Stimulated activated CD8-positive, alpha-beta memory T cell treated with anti-CD3 and anti-CD28 coated beads, Interleukin-4, amount 100 ng/mL, for 4 hours (primary cell): ENCODE results near the gene ZNF747.
"Not testable (repeated sequence)": the region's sequence is repeated elsewhere in the genome, so short reads cannot be mapped to it uniquely, and the experiment has no call there.

ENCODE experiments used
- DNase-seq, 2 donors: peaks; one replicate each; pipeline ENCODE4 v3.0.0-alpha.2; 2020; ENCODE audit warnings: low read depth in 2 of 2, low spot score in 1 of 2

The ZNF747 gene

GRCh38 chr16:30557957-30558788, 23.5 kb upstream of the ZNF747 start, which contains the start of gene ZNF764:
Gene ZNF764, minus strand, starts transcription at chr16:30558374. Its CDS starts 192 bp downstream, at chr16:30558182.
- peak; percentile 93 to 95 for DNase-seq

GRCh38 chr16:30557707-30557956, 23.0 kb upstream of the ZNF747 start:
- DNase-seq: no peak

- no peak for DNase-seq
Measured at GRCh38 chr16:30556125-30556473, 21.4 kb upstream of the ZNF747 start.

DNA sequence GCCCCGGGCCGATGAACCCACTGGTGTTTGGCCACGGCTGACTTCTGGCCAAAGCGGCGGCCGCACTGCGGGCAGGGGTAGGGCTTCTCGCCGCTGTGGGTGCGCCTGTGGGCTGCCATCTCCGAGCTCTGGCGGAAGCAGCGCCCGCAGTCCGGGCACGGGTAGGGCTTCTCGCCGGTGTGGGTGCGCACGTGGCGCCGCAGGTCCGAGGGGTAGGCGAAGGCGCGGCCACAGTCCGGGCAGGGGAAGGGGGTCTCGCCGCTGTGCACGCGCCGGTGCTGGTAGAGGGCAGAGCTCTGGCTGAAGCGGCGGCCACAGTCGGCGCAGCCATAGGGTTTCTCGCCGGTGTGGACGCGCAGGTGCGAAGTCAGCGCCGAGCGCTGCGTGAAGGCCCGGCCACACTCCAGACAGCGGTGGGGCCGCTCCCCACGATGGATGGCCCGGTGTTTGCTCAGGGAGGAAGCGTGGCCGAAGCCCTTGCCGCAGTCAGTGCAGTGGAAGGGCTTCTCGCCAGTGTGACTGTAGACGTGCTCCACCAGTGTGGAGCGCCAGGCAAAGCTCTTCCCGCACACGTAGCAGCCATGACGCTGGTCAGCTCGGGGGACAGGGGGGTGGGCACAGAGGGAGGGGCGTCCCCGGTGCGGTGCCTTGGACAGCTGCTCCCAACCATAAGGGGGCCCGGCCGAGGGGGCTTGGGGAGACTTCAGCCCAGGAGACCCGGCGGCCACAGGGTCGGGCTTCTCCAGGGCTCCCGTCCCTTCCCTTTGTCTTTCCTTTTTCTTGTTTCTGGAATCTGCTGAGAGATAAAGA, 20.9 kb upstream of the ZNF747 start:
- no peak for DNase-seq

DNA sequence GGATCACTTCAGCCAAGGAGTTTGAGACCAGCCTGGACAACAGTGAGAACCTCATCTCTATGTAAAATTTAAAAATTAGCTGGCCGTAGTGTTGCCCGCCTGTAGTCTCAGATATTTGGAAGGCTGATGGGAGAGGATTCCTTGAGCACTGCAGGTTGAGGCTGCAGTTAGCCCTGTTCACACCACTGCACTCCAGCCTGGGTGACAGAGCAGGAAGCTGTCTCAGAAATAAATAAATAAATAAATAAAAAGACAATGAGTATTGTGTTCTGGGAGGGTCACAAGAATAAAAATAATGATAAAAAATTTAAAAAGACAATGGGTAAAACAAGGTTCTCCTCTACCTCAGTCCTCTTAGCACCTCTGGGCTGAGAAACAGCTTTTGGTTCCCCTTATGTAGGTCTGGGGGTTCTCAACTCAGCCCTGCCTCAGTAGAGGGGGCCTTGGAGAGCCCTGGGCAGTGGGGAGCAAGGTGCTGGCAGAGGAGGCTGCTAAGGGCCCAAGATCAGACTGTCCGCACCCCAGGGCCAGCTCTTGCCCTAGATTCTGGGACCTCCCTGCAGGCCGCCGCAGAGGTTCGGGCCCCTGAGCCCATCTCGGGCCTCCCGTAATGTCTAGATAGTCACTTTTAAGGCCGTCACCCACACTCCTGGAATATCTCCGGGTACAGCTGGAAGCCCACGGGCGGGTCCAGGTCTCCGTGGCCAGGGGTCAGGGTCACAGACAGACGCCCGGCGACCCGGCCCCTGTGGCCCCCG, 20.1 kb upstream of the ZNF747 start:
- no peak for DNase-seq

GRCh38 chr16:30553393-30553899, 18.8 kb upstream of the ZNF747 start:
- no peak for DNase-seq

- DNase-seq: no peak
Measured at GRCh38 chr16:30552956-30553355, 18.3 kb upstream of the ZNF747 start.

DNA sequence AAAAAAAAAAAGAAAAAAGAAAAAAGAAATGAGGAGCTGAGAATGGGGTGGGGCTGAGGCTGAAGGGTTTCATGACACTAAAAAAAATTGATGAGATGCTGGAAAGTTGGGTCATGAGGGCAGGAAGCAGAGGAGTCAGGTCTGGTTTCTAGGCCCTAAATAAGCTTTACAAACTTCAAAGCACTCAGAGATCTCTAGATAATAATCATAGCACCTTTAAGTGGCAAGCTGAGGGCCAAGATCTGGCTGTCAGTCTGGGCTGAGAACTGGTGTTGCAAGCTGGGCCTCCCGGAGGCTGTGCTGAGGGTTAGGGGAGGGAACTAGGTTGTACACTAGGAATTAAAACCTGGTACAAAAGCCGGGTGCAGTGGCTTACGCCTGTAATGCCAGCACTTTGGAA, 17.1 kb upstream of the ZNF747 start:
- DNase-seq: no peak

DNA sequence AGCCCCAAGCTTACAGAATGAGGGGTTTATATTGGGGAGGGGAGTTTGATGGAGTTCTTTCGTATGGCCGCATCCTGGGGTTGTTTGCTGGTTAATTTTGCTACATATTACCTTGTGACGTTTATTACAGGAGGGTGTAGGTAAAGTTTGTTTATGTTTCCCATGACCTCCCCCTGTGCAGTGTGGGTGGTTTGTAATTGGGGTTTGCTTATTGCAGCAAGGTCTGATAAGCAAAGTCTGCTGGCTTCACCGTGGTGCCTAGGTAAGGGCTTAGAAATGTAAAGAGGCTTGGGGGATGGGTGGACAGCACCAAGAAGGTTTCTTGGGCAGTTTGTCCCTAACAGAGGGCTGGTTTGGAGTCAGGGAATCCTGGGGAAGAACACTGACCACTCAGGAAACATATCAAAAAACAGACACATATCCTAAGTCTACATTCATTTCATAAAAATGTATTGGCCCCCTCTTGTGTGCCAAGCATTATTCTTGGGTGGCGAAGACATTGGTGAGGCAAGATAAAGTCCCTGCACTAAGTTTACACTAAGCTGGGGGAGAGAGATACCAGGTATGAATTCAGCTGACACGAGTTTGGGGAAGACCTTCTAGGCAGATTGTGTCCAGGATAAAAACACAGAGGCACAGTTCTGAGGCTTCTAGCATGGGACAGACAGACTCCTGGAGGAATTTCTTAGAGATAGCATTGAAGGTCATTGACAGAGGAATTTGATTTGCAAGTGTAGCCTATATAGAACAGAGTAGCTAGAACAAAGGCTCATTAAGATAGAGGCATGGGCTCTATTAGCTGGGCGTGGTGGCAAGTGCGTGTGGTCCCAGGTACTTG, 14.0 kb upstream of the ZNF747 start:
- DNase-seq: no peak

GRCh38 chr16:30546115-30546514, 11.5 kb upstream of the ZNF747 start:
- DNase-seq: no peak

DNA sequence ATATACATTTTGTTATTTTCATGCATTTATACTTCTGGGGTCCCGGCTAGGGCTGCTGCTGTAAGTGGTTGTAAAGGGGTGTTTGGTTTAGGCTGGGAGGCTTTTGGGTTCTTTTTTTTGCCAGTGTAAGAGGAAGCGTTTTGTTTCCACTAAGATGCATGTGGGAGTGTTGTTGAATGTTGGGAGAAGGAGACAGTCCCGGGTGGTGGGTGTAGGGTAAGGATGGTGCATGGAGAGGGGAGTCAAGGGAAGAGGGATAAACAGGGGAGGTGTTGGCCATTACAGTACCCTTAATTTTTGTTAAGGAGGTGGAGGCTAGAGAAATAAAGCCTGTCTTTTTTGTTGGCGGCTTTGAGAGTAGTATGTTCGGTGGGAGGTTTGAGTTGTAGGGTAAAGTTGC, 8.4 kb upstream of the ZNF747 start:
- no peak for DNase-seq

GRCh38 chr16:30541502-30542329, 7.1 kb upstream of the ZNF747 start:
- DNase-seq: no peak

DNA sequence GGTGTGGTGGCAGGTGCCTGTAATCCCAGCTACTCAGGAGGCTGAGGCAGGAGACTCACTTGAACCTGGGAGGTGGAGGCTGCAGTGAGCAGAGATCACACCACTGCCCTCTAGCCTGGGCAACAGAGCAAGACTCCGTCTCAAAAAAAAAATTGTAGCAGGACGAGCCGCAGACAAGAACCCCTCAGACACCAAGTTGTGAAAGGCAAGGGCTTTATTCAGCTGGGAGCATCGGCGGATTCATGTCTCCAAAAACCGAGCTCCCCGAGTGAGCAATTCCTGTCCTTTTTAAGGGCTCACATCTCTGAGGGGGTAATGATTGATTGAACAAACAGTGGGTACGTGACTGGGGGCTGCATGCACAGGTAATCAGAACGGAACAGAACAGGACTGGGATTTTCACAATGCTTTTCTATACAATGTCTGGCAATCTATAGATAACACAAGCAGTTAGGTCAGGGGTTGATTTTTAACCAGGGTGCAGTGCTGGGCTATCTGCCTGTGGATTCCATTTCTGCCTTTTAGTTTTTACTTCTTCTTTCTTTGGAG, 6.3 kb upstream of the ZNF747 start:
- DNase-seq: not testable (repeated sequence)

- DNase-seq: not testable (repeated sequence)
Measured at GRCh38 chr16:30539986-30540526, 5.4 kb upstream of the ZNF747 start.

DNA sequence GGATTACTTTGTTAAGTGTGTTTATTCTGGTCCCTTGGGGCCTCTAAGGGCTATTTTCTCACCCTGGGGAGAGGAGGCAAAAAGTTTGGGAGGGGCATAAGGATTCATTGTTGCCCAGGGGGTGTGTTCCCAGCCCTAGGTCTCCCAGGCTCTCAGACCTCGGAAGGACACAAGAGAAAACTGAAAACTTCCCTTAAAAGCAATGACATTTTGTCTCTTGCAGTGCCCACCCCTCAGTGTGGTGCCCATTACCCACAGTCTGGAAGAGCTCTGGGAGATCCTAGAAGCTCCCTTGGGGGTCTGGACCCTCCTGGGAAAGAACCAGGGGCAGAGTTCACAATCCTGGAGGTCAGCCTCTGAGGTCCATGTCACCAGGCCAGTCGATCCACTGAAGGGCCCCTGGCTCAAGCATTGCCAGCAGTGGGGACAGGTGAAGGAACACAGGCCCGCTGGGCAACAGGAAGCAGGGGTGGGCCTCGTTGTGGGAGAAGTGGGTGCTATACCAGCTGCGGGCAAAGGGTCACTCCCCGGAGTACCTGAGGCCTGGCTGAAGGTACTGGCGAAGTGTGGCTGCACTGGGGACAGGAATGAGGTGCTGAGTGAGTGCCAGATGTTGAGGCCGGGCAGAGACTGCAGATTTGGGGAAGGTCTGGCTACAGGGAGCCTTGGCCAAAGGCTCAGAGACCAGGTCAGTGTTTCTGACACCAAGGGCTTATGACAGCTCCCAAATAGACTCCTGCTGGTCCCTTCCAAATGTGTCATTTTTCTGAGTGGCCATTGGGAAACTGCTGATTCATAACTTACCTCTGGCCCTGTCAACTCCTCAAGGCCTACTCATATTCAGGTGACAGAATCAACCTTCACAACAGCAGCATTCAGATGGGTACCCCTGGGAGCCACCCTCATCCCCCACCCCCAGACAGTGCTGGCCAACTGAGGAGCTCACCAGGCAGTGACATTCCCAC, 4.6 kb upstream of the ZNF747 start:
- DNase-seq: no peak

DNA sequence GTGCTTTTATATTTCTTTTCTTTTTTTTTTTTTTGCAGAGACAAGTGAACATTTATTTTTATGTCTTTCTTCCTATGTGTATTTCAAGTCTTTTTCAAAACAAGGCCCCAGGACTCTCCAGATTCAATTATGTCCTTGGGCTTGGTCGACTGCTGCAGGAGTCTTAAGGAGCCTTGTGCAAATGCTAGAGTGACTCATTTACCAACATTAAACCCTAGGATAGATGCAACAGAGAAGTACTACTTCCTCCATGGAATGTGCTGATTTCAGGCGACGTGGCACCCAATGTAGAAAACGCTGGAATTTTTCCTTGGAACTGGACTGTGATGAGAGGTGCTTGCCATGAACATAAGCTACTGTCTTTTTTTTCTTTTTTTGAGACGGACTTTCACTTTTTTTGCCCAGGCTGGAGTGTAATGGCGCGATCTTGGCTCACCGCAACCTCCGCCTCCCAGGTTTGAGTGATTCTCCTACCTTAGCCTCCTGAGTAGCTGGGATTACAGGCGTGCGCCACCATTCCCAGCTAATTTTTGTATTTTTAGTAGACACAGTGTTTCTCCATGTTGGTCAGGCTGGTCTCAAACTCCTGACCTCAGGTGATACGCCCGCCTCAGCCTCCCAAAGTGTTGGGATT, 1.9 kb upstream of the ZNF747 start:
- DNase-seq: not testable (repeated sequence)

GRCh38 chr16:30535777-30536190, 1.1 kb upstream of the ZNF747 start:
- DNase-seq: peak in 1 of 2 donors; percentile 28
